HEK293 (cell line): ENCODE measurements around the gene ATG101.

Source experiments
- CTCF ChIA-PET: fragments of 350-600 bp; formaldehyde crosslinking; extraction: SDS; loops from one replicate; lab custom pipeline; 2021; ENCODE audit warnings: antibody characterized with exemption; lab: Yijun Ruan, JAX
- POLR2A ChIA-PET: fragments of 300-600 bp; formaldehyde crosslinking; extraction: SDS; loops from one replicate; lab custom pipeline; 2020; ENCODE audit warnings: antibody characterized with exemption, inconsistent platforms; lab: Yijun Ruan, JAX
- H3K27ac ChIP-seq: fragments of 200-500 bp; sonication (Bioruptor generic); 2 replicates; pipeline ENCODE4 v1.5.1; 2014; ENCODE audit warnings: low read depth, low read length, control low read depth, inconsistent platforms; ENCODE audit errors: extremely low read depth
- H3K36me3 ChIP-seq, 2 experiments: fragments of 200-500 bp in 1 of 2; sonication (Bioruptor generic) in 1 of 2; 1 replicate in 1 of 2; 2 replicates in 1 of 2; pipeline ENCODE4 v1.5.1; 2014 to 2017; ENCODE audit warnings: inconsistent platforms in 2 of 2, low read length in 2 of 2; ENCODE audit not compliant: control insufficient read depth in 2 of 2, insufficient read depth in 1 of 2
- H3K4me1 ChIP-seq: fragments of 200-500 bp; sonication (Bioruptor generic); 2 replicates; pipeline ENCODE4 v1.5.1; 2014; ENCODE audit warnings: mild to moderate bottlenecking, low read length, inconsistent platforms; ENCODE audit not compliant: control insufficient read depth, insufficient read depth
- H3K4me3 ChIP-seq: 2 replicates; pipeline ENCODE4 v1.5.1; 2011; ENCODE audit warnings: low read depth, mild to moderate bottlenecking, control low read depth, low read length, moderate library complexity
- H3K9me3 ChIP-seq: fragments of 200-500 bp; sonication (Bioruptor generic); 2 replicates; pipeline ENCODE4 v1.5.1; 2014; ENCODE audit warnings: low read depth, low read length, inconsistent platforms; ENCODE audit not compliant: control insufficient read depth, insufficient read depth
- AEBP2 ChIP-seq: fragments of 450-650 bp; formaldehyde crosslinking; IDR thresholded peaks from 2 replicates; pipeline ENCODE4 v1.5.1; 2016; ENCODE audit warnings: missing biosample characterization, missing genetic modification characterization, borderline replicate concordance
- ATF2 ChIP-seq: fragments of 450-650 bp; formaldehyde crosslinking; IDR thresholded peaks from 2 replicates; pipeline ENCODE4 v1.5.1; 2016; ENCODE audit warnings: missing biosample characterization, missing genetic modification characterization, low read depth
- EGR2 ChIP-seq: fragments of 450-650 bp; formaldehyde crosslinking; IDR thresholded peaks from 2 replicates; pipeline ENCODE4 v1.5.1; 2016; ENCODE audit warnings: low read depth, missing biosample characterization, missing genetic modification characterization
- TCF7L2 ChIP-seq: IDR thresholded peaks from 2 replicates; pipeline ENCODE4 v1.6.1; 2011; ENCODE audit warnings: low read depth, mild to moderate bottlenecking, inconsistent platforms, low read length, moderate library complexity, borderline replicate concordance
- YY1 ChIP-seq: fragments of 450-650 bp; formaldehyde crosslinking; IDR thresholded peaks from 2 replicates; pipeline ENCODE4 v1.5.1; 2018; ENCODE audit warnings: missing biosample characterization, missing genetic modification characterization
- ZNF175 ChIP-seq: fragments of 450-650 bp; formaldehyde crosslinking; IDR thresholded peaks from 2 replicates; pipeline ENCODE4 v1.5.1; 2016; ENCODE audit warnings: missing biosample characterization, missing genetic modification characterization
- ZNF223 ChIP-seq: fragments of 450-650 bp; formaldehyde crosslinking; IDR thresholded peaks from 2 replicates; pipeline ENCODE4 v1.5.1; 2016; ENCODE audit warnings: missing biosample characterization, missing genetic modification characterization
- ZNF324 ChIP-seq: fragments of 450-650 bp; formaldehyde crosslinking; IDR thresholded peaks from 2 replicates; pipeline ENCODE4 v1.5.1; 2016; ENCODE audit warnings: missing biosample characterization, missing genetic modification characterization
- ZNF341 ChIP-seq: fragments of 450-650 bp; formaldehyde crosslinking; IDR thresholded peaks from 2 replicates; pipeline ENCODE4; 2016; ENCODE audit warnings: low read depth, missing biosample characterization, missing genetic modification characterization
- ZNF354C ChIP-seq: fragments of 450-650 bp; formaldehyde crosslinking; IDR thresholded peaks from 2 replicates; pipeline ENCODE4 v1.5.1; 2016; ENCODE audit warnings: missing biosample characterization, missing genetic modification characterization, low read depth, borderline replicate concordance
- ZNF391 ChIP-seq: fragments of 450-650 bp; formaldehyde crosslinking; IDR thresholded peaks from 2 replicates; pipeline ENCODE4 v1.5.1; 2016; ENCODE audit warnings: low read depth, missing biosample characterization, missing genetic modification characterization, borderline replicate concordance
- ZNF416 ChIP-seq: fragments of 450-650 bp; formaldehyde crosslinking; IDR thresholded peaks from 2 replicates; pipeline ENCODE4 v1.5.1; 2016; ENCODE audit warnings: missing biosample characterization, missing genetic modification characterization
- ZNF548 ChIP-seq: fragments of 450-650 bp; formaldehyde crosslinking; IDR thresholded peaks from 2 replicates; pipeline ENCODE4 v1.5.1; 2016; ENCODE audit warnings: missing biosample characterization, missing genetic modification characterization
- ZNF660 ChIP-seq: fragments of 450-650 bp; IDR thresholded peaks from 2 replicates; pipeline ENCODE4 v1.5.1; 2018; ENCODE audit warnings: missing biosample characterization, mild to moderate bottlenecking, missing genetic modification characterization
- ZNF791 ChIP-seq: fragments of 450-650 bp; formaldehyde crosslinking; IDR thresholded peaks from 2 replicates; pipeline ENCODE4 v1.5.1; 2016; ENCODE audit warnings: missing biosample characterization, missing genetic modification characterization
- TF ChIP-seq, protein P1 (sequence below): fragments of 450-650 bp; formaldehyde crosslinking; IDR thresholded peaks from 2 replicates; pipeline ENCODE4 v1.5.1; 2017; ENCODE audit warnings: missing biosample characterization, missing genetic modification characterization
- TF ChIP-seq, protein P2 (sequence below): fragments of 450-650 bp; formaldehyde crosslinking; IDR thresholded peaks from 2 replicates; pipeline ENCODE4 v1.5.1; 2016; ENCODE audit warnings: missing biosample characterization, missing genetic modification characterization

ATG101 gene

GRCh38 chr12:52085682-52086180, 16.0 kb downstream of the ATG101 start:
- no peaks in the 10 kb centered on the region for H3K36me3 ChIP-seq
- no peak overlapping the region for H3K4me3 ChIP-seq
- H3K4me1 ChIP-seq, result no peaks in the 10 kb centered on the region
- TF ChIP-seq ZNF391 (tag by site-specific recombination), result no peak
- TF ChIP-seq ZNF548 (tag by site-specific recombination), result no peak
- TF ChIP-seq ZNF324 (tag by site-specific recombination), result no peak
- TF ChIP-seq, protein P1, sequence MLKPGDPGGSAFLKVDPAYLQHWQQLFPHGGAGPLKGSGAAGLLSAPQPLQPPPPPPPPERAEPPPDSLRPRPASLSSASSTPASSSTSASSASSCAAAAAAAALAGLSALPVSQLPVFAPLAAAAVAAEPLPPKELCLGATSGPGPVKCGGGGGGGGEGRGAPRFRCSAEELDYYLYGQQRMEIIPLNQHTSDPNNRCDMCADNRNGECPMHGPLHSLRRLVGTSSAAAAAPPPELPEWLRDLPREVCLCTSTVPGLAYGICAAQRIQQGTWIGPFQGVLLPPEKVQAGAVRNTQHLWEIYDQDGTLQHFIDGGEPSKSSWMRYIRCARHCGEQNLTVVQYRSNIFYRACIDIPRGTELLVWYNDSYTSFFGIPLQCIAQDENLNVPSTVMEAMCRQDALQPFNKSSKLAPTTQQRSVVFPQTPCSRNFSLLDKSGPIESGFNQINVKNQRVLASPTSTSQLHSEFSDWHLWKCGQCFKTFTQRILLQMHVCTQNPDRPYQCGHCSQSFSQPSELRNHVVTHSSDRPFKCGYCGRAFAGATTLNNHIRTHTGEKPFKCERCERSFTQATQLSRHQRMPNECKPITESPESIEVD, result no peak
- TF ChIP-seq ATF2, result no peak
- no peak for TF ChIP-seq ZNF660
- no peak for TF ChIP-seq TCF7L2
- no peak for TF ChIP-seq AEBP2 (tag by site-specific recombination)
- no peak for TF ChIP-seq ZNF175 (tag by site-specific recombination)
- TF ChIP-seq, protein P2, sequence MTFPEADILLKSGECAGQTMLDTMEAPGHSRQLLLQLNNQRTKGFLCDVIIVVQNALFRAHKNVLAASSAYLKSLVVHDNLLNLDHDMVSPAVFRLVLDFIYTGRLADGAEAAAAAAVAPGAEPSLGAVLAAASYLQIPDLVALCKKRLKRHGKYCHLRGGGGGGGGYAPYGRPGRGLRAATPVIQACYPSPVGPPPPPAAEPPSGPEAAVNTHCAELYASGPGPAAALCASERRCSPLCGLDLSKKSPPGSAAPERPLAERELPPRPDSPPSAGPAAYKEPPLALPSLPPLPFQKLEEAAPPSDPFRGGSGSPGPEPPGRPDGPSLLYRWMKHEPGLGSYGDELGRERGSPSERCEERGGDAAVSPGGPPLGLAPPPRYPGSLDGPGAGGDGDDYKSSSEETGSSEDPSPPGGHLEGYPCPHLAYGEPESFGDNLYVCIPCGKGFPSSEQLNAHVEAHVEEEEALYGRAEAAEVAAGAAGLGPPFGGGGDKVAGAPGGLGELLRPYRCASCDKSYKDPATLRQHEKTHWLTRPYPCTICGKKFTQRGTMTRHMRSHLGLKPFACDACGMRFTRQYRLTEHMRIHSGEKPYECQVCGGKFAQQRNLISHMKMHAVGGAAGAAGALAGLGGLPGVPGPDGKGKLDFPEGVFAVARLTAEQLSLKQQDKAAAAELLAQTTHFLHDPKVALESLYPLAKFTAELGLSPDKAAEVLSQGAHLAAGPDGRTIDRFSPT (tag by site-specific recombination), result no peak
- TF ChIP-seq ZNF416 (tag by site-specific recombination), result no peak
- TF ChIP-seq ZNF354C (tag by site-specific recombination), result no peak
- no peak for TF ChIP-seq ZNF223 (tag by site-specific recombination)
- no peak for TF ChIP-seq ZNF791 (tag by site-specific recombination)
- ChIA-PET CTCF (interaction anchor here (0.7 to 34.8 kb wide), 12 partner anchors 10 to 894 kb away, joined by 3 to 794 read pairs (median 6); partner anchors contain the start of gene ATG101), POLR2A (no interaction called here)
- H3K27ac ChIP-seq, result no peak overlapping the region
- no peaks in the 10 kb centered on the region for H3K9me3 ChIP-seq

- TF ChIP-seq EGR2 (tag by site-specific recombination) (0 out of 2 replicates have a peak, but pooled peaks have one; percentile 6), ZNF341 (tag by site-specific recombination) (no peak), YY1 (no peak)
- no peaks in the 10 kb centered on the region for H3K9me3 ChIP-seq
- POLR2A ChIA-PET, result no interaction called here
- CTCF ChIA-PET, result interaction anchor here (0.7 to 34.8 kb wide), 7 partner anchors 12 to 277 kb away, joined by 3 to 794 read pairs (median 5); partner anchors contain the start of gene ATG101
- no peak overlapping the region for H3K4me3 ChIP-seq
- no peaks in the 10 kb centered on the region for H3K4me1 ChIP-seq
- no peaks in the 10 kb centered on the region for H3K36me3 ChIP-seq
- H3K27ac ChIP-seq, result no peak overlapping the region
Observed at GRCh38 chr12:52086366-52086765, 16.6 kb downstream of the ATG101 start.
